Retinal pigment epithelial cell (primary cell): ENCODE data around the gene GRM8.
"Not testable (repeated sequence)": the region's sequence is repeated elsewhere in the genome, so short reads cannot be mapped to it uniquely, and the experiment has no call there.

ENCODE experiments used
- DNase-seq: peaks from one replicate; pipeline ENCODE4 v3.0.0-alpha.2; 2010; ENCODE audit warnings: low read depth
- H3K4me3 ChIP-seq: 2 replicates; pipeline ENCODE4 v1.5.1; 2011; ENCODE audit warnings: mild to moderate bottlenecking, low read length, control low read depth, moderate library complexity
- TF ChIP-seq, protein P1 (sequence below): conservative IDR thresholded peaks from 2 replicates; pipeline ENCODE4 v1.5.1; 2011; ENCODE audit warnings: low read depth, low read length, control low read depth, inconsistent platforms

The GRM8 gene

DNA sequence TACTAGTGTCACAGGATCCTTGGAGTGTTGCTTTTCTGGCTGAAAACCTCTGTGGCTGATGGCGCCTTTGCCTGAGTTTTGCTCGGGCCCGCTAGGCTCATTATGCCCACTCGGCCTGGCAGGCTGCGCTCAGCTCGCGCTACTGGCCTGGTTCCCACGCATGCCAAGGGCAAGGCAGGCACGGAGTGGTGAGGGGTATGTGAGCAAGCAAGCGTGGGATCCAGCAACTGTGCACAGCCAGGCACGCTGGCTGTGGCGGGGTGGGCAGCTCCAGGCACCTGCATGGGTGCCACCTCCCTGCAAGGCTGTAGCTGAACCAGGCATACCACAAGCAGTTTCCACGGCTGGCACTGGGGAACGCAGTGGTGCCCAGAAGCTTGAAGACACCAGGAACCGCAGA lies 562.6 kb downstream of the GRM8 start:
- TF ChIP-seq, protein P1, sequence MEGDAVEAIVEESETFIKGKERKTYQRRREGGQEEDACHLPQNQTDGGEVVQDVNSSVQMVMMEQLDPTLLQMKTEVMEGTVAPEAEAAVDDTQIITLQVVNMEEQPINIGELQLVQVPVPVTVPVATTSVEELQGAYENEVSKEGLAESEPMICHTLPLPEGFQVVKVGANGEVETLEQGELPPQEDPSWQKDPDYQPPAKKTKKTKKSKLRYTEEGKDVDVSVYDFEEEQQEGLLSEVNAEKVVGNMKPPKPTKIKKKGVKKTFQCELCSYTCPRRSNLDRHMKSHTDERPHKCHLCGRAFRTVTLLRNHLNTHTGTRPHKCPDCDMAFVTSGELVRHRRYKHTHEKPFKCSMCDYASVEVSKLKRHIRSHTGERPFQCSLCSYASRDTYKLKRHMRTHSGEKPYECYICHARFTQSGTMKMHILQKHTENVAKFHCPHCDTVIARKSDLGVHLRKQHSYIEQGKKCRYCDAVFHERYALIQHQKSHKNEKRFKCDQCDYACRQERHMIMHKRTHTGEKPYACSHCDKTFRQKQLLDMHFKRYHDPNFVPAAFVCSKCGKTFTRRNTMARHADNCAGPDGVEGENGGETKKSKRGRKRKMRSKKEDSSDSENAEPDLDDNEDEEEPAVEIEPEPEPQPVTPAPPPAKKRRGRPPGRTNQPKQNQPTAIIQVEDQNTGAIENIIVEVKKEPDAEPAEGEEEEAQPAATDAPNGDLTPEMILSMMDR, result no peak
- DNase-seq, result no peak
- H3K4me3 ChIP-seq, result no peak overlapping the region

- H3K4me3 ChIP-seq, result no peak overlapping the region
- TF ChIP-seq, protein P1, result no peak
- DNase-seq, result no peak
Measured at GRCh38 chr7:126689037-126689436, 563.7 kb downstream of the GRM8 start.

DNA sequence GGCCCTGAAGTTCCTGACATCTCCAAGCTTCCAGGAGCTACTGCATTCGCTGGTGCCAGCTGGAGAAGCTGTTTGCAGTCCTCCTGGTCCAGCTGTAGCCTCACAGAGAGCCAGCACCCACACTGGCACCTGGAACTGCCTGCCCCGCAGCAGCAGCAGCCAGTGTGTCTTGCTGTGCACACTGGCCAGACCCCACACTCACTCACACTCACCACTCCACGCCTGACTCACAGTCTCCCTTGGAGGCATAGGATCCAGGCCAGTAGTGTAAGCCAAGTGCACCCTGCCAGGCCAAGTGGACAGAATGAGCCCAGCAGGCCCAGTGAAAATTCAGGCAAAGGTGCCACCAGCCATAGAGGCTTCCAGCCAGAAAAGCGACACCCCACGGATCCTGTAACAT lies 566.3 kb downstream of the GRM8 start:
- TF ChIP-seq, protein P1, result no peak
- no peak for DNase-seq
- no peak overlapping the region for H3K4me3 ChIP-seq

GRCh38 chr7:126685596-126685995 lies 567.1 kb downstream of the GRM8 start:
- DNase-seq, result no peak
- TF ChIP-seq, protein P1, result no peak
- no peak overlapping the region for H3K4me3 ChIP-seq

DNA sequence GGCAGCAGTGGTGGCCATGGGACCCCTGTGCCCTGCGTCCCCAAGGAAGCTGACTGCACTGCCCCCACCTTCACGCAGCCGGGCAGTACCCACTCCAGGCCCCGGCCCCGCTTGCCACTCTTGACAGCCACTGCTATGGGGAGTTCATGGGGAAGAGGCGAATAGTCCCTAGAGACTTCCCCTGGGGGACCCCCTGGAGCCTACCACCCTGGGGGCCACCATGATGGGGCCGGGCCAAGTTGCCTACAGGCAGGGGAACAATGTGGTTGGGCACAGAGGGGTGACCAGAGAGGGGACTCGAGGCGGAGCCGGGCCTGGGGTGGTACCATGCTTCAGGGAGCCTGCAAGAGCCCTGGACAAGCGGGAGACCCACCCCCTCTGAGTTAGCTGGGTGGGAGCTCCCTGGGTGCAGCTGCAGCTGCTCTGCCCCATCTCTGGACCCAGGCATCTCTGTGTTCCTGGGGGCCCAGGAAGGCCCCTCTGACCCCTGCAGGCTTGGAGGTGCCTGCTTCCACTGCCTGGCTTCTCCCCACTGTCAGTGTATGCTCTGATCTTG lies 567.6 kb downstream of the GRM8 start:
- H3K4me3 ChIP-seq, result no peak overlapping the region
- DNase-seq, result no peak
- TF ChIP-seq, protein P1, result no peak

DNA sequence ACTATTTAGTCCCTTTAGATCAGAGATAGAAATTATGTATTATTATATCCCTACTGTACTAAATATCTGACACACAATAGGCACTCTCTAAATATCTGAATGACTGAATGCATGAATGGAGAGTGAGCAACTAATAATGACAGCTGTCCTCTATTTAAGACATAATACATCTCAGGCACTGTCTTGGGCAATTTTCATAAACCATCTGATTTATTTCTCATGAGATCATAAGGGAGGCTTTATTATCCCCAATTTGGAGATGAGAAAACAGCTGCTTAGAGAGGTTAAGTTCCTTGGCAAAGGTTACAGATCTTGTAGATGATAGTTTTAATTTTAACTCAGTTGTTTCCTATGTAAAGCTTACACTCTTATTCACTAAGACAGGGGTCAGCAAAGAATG lies 570.6 kb downstream of the GRM8 start:
- H3K4me3 ChIP-seq, result no peak overlapping the region
- DNase-seq, result no peak
- TF ChIP-seq, protein P1, result no peak

DNA sequence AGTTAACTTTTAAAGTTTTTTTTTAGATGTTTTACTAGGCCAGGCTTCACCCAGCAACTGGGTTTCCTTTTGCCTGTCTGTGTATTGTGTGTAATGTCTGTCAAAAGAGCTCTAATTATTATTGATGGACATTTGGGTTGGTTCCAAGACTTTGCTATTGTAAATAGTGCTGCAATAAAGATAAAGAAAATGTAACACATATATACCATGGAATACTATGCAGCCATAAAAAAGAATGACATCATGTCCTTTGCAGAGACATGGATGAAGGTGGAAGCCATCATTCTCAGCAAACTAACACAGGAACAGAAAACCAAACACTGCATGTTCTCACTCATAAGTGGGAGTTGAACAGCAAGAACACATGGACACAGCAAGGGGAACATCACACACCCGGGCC lies 584.0 kb downstream of the GRM8 start:
- not testable (repeated sequence) for H3K4me3 ChIP-seq

GRCh38 chr7:126668367-126668752 lies 584.4 kb downstream of the GRM8 start:
- no peak for DNase-seq
- no peak overlapping the region for H3K4me3 ChIP-seq
- TF ChIP-seq, protein P1, result no peak

More for the DNA sequence above, 584.0 kb downstream of the GRM8 start:
- not testable (repeated sequence) for DNase-seq
